SH-SY5Y (cell line): ENCODE measurements around the gene AGK.

ENCODE experiments used
- GATA2 ChIP-seq: IDR thresholded peaks from 2 replicates; pipeline ENCODE4 v1.6.1; 2011; ENCODE audit warnings: mild to moderate bottlenecking, low read depth, low read length
- GATA3 ChIP-seq: IDR thresholded peaks from 2 replicates; pipeline ENCODE4 v1.6.1; 2011; ENCODE audit warnings: low read depth, mild to moderate bottlenecking, low read length, moderate library complexity

- no peak for TF ChIP-seq GATA2
- no peak for TF ChIP-seq GATA3
Measured at GRCh38 chr7:141551782-141552181, 572 bp downstream of the AGK start.
